ENCODE results near the gene ZBTB17. TPM values are rescaled to one million over a fixed set of nuclear protein-coding genes. Genes with fewer than 3 reads are reported as not detected.

The ZBTB17 gene
- total and polyA plus RNA-seq, 2 of the 8 experiments (the other 6 are each of a cell fraction or from before 2014, with no cell fraction given) = 24.7 to 36.2 TPM

DNA sequence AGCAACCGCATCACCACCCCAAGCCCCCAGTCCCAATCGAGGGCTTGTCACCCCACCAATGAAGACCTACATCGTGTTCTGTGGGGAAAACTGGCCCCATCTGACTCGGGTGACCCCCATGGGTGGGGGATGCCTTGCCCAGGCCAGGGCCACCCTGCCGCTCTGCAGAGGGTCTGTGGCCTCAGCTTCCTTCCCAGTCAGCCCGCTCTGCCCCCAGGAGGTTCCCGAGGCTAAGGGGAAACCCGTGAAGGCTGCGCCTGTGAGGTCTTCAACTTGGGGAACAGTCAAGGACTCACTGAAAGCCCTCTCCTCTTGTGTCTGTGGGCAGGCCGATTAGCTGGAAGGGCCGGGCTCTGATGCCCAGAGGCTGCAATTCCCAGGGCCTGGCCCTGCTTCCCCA, 30.1 kb upstream of the ZBTB17 start (continued):
- TF ChIP-seq CTCF (IDR thresholded peaks at IDR 0.05; ENCODE audit: control extremely low read depth in 1 of 3, insufficient read depth in 1 of 3, low read depth in 1 of 3, low read length in 3 of 3) (no peak), RFX5 (IDR thresholded peaks at IDR 0.05; ENCODE audit: borderline replicate concordance, low read depth, low read length) (no peak), RNF2 (IDR thresholded peaks at IDR 0.05; ENCODE audit: borderline replicate concordance, low read depth, low read length, missing control alignments, poor library complexity, severe bottlenecking) (no peak), RAD21 (IDR thresholded peaks at IDR 0.05 in 1 of 2, conservative IDR thresholded peaks at IDR 0.05 in 1 of 2; ENCODE audit: low read depth in 2 of 2, low read length in 2 of 2) (no peak)

Measured in H1 (cell line).